GM18498 (cell line): ENCODE data around the gene SPNS1.
"Not testable (repeated sequence)": the region's sequence is repeated elsewhere in the genome, so short reads cannot be mapped to it uniquely, and the experiment has no call there.

Experiments
- ATAC-seq: cut with Tn5 transposase; IDR thresholded peaks from one replicate; pipeline ENCODE4 v1.9.1; 2021; ENCODE audit warnings: mild to moderate bottlenecking, moderate library complexity; ENCODE audit not compliant: unreplicated experiment

Gene SPNS1, protein sequence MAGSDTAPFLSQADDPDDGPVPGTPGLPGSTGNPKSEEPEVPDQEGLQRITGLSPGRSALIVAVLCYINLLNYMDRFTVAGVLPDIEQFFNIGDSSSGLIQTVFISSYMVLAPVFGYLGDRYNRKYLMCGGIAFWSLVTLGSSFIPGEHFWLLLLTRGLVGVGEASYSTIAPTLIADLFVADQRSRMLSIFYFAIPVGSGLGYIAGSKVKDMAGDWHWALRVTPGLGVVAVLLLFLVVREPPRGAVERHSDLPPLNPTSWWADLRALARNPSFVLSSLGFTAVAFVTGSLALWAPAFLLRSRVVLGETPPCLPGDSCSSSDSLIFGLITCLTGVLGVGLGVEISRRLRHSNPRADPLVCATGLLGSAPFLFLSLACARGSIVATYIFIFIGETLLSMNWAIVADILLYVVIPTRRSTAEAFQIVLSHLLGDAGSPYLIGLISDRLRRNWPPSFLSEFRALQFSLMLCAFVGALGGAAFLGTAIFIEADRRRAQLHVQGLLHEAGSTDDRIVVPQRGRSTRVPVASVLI

DNA sequence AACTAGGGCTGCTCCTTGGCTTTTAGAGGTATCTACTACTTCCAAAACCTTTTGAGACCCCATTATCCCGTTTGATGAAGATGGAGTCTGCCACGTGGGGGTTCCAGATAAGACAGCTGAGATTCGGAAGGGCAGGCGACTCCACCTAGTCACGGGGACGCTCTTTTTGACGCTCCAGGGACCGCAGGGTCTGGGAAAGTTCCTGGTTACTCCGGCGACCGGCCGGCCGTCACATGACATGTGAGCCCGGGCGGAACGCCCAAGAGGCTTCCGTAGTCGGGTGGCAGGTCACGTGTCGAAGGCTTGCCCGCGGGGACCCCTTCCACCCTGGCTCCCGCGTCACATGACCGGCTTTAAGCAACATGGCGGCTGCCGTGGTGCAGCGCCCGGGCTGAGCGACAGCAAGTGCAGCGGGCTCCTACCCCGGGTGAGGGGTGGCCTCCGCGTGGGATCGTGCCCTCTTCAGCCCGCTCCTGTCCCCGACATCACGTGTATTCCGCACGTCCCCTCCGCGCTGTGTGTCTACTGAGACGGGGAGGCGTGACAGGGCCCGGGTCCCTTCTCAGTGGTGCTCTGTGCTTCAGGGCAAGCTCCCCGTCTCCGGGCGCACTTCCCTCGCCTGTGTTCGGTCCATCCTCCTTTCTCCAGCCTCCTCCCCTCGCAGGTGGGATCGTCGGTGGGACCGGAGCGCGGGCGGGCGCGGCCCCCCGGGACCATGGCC, at the start of gene SPNS1:
Gene SPNS1, plus strand, starts transcription at position 342 of the 721 bp plus-strand sequence. Its CDS starts 374 bp downstream, at position 716.
- peak; percentile 88 for ATAC-seq

DNA sequence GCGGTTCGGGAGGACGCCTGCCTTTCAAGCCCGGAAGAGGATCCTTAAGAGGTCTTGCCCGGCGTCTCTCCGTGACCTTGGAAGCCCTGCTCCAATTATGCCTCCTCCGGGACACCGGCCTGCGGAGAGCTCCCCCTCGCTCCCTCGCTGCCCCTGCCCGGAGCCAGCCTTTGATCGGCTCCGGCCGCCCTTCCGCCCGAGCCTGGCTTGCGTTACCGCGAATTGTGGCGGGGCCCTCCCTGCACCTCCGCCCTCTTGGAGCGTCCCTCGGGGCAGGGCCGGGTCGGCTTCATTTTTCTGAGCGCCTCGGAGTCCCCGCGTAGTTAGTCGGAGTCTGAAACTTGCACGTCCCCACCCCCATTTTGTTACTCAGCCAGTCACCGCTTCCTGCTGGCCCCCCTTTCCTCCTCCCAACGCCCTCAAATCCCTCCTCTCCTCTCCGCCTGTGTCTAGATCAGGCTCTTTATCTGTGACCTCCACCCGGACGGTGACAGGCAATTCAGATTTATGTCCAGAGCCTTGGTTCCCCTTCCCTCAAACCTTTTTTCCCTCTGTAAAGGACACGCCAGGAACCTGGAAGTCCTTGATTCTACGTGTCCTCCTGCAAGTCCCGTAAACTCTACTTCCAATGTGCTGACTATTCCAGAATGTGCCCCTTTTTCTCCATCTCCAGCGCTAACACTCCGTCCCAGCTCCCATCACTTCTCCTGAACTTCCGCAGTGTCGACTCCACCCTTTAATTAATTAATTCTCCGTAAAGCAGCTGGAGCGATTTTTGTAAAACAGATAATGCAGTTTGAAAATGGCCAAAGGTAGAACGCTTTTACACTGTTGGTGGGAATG, 49.0 kb upstream of the SPNS1 start:
- peak; percentile 30 for ATAC-seq

DNA sequence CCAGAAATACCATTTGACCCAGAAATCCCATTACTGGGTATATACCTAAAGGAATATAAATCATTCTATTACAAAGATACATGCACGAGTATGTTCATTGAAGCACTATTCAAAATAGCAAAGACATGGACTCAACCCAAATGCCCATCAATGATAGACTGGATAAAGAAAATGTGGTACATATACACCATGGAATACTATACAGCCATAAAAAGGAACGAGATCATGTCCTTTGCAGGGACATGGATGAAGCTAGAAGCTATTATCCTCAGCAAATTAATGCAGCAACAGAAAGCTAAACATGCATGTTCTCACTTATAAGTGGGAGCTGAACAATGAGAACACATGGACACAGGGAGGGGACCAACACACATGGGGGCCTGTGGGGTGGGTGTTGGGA, 48.3 kb upstream of the SPNS1 start:
- ATAC-seq = not testable (repeated sequence)

DNA sequence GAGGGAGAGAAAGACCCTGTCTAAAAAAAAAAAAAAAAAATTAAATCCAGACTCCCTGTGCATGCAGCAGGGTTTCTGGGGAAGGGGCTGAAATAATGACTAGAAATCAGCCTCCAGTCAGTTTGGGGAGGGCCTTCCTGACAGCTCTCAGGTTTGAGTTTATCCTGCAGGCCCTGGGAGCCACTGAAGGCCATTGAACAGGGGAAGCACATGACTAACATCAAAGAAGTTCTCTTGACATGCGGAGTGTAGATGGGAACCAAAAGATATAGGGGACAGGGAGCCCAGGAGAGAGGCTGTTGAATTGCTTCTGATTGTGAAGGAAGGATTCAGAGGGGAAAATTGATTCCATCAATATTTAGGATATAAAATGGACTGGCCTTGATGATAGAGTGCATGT, 46.8 kb upstream of the SPNS1 start:
- ATAC-seq = no peak

DNA sequence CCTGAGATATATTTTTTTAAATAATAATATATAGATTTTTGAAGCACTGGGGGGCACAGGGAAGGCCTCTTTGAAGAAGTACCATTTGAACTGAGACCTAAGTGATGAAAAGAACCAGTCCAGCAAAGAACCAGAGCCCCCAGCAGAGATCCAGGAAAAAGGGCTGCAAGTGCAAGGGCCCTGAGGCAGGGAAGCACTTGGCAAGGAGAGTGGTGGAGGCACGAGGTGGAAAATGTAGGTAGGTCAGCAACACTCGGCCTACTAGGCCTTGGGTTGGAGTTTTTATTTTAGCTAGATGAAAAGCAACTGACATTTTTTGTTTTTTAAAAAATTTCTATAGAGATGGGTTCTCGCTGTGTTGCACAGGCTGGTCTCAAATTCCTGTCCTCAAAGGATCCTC, 44.4 kb upstream of the SPNS1 start:
- no peak for ATAC-seq

DNA sequence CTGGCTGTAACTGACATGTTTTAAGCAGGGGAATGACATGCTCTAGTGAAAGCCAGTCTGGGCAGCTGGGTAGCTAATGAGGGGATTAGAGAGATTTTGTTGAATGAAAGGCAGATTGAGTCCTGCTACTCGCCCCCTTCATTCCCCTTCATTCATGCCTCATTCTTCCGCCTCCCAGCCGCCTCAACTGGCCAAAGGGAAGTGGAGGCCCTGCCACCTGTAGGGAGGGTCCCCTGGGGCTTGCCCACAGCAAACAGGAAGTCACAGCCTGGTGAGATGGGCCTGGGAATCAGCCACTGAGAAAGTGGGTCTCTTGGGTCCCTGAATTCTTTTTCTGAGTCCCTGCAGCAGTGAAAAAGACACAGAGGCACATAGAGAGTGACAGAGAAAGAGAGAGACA, 43.9 kb upstream of the SPNS1 start:
- ATAC-seq = peak; percentile 37

DNA sequence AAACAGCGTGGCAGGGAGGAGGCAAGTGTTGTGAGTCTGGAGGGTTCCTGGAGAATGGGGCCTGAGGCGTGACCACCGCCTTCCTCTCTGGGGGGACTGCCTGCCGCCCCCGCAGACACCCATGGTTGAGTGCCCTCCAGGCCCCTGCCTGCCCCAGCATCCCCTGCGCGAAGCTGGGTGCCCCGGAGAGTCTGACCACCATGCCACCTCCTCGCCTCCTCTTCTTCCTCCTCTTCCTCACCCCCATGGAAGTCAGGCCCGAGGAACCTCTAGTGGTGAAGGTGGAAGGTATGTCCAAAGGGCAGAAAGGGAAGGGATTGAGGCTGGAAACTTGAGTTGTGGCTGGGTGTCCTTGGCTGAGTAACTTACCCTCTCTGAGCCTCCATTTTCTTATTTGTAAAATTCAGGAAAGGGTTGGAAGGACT, 42.8 kb upstream of the SPNS1 start, which contains the start of gene CD19:
Gene CD19, plus strand, starts transcription at position 171 of the 425 bp plus-strand sequence. Its CDS starts 30 bp downstream, at position 201.
- no peak for ATAC-seq

DNA sequence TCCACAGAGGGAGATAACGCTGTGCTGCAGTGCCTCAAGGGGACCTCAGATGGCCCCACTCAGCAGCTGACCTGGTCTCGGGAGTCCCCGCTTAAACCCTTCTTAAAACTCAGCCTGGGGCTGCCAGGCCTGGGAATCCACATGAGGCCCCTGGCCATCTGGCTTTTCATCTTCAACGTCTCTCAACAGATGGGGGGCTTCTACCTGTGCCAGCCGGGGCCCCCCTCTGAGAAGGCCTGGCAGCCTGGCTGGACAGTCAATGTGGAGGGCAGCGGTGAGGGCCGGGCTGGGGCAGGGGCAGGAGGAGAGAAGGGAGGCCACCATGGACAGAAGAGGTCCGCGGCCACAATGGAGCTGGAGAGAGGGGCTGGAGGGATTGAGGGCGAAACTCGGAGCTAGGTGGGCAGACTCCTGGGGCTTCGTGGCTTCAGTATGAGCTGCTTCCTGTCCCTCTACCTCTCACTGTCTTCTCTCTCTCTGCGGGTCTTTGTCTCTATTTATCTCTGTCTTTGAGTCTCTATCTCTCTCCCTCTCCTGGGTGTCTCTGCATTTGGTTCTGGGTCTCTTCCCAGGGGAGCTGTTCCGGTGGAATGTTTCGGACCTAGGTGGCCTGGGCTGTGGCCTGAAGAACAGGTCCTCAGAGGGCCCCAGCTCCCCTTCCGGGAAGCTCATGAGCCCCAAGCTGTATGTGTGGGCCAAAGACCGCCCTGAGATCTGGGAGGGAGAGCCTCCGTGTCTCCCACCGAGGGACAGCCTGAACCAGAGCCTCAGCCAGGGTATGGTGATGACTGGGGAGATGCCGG, 42.0 kb upstream of the SPNS1 start:
- no peak for ATAC-seq

DNA sequence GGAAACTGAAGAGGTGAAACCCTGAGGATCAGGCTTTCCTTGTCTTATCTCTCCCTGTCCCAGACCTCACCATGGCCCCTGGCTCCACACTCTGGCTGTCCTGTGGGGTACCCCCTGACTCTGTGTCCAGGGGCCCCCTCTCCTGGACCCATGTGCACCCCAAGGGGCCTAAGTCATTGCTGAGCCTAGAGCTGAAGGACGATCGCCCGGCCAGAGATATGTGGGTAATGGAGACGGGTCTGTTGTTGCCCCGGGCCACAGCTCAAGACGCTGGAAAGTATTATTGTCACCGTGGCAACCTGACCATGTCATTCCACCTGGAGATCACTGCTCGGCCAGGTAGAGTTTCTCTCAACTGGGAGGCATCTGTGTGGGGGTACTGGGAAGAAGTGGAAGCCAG, 41.4 kb upstream of the SPNS1 start:
- no peak for ATAC-seq

DNA sequence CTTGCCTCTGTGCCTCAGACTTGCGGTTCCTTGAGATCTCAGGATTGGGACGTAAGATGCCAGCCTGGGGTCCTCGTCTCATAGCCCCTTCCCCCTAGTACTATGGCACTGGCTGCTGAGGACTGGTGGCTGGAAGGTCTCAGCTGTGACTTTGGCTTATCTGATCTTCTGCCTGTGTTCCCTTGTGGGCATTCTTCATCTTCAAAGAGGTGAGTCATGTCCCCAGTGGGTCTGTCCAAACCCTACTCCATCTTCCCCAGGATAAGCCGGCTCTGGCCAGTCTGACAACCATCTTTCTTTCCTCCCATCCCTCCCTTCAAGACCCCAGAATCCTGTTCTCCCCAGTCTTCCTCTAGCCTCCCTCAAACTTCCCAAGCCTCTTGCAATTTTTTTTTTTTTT, 39.2 kb upstream of the SPNS1 start:
- no peak for ATAC-seq

DNA sequence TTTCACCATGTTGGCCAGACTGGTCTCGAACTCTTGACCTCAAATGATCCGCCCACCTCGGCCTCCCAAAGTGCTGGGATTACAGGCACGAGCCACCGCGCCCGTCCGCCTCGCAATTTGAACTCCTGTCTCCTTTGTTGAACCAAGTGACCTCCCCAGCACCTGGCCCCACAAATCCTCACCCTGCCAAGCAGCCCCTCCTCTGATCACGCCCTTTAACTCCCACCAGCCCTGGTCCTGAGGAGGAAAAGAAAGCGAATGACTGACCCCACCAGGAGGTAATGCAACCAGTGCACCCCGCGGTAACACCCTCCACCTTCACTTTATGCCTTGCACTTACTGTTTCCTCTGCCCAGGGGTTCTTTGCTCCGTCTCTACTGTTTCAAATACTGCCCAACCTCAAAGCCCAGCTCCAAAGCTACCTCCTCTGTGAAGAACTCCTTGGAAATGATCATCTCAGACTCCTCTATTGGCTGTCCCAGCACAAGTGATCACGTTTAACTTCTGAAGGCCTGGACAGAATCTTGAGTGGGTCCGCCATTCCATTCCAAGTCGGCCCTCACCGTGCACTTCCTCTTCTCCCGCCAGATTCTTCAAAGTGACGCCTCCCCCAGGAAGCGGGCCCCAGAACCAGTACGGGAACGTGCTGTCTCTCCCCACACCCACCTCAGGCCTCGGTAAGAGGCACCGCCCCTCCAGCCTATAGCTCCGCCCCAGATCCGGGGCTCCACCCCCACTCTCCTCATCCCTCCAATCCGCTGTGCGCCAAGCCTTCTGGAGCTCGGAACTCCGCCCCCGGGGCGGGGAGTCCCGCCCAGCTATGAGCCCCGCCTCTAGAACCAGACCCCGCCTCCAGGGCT, 38.4 kb upstream of the SPNS1 start:
- peak; percentile 62 for ATAC-seq

DNA sequence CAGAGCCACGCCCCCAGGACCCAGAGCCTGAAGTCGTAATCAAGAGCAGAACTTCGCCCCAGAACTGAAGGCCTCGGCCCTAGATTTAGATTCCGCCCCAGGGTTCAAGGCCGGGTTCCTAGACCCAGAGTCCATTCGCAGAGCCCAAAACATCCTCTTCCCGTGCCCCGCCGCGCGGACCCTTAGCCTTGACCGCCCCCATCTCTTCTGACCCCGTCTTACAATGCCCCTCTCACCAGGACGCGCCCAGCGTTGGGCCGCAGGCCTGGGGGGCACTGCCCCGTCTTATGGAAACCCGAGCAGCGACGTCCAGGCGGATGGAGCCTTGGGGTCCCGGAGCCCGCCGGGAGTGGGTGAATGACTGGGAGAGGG, 37.8 kb upstream of the SPNS1 start:
- no peak for ATAC-seq

DNA sequence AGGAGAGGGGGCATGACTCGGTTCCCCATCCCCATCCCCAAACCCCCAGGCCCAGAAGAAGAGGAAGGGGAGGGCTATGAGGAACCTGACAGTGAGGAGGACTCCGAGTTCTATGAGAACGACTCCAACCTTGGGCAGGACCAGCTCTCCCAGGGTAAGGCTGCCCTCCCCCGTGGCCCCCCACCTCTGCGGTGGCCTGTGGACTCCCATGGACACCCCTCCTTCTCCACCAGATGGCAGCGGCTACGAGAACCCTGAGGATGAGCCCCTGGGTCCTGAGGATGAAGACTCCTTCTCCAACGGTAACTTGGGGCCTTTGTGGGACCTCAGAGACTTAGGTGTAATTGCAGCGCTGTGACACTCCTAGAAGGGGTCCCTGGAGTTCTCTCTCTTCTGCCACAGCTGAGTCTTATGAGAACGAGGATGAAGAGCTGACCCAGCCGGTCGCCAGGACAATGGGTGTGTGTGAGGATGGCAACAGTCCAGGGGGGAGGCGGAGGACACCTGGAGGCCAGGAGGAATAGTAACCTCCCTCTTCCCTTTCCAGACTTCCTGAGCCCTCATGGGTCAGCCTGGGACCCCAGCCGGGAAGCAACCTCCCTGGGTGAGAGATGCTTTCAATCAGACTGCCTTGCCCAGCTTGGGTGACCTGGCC, 37.2 kb upstream of the SPNS1 start:
- ATAC-seq = no peak

DNA sequence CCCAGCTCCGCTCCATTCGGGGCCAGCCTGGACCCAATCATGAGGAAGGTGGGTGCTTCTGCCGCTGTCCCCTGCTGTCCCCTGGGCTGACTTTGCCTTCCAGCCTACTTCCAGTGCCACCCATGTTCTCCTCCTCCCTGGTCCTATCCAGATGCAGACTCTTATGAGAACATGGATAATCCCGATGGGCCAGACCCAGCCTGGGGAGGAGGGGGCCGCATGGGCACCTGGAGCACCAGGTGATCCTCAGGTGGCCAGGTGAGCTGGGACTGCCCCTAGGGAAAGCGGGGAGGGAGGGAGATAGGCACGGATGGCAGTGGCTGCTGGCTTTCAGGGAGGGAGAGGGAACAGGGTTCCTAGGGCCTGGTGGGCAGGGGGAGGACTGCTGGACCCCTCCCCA, 35.9 kb upstream of the SPNS1 start:
- no peak for ATAC-seq

DNA sequence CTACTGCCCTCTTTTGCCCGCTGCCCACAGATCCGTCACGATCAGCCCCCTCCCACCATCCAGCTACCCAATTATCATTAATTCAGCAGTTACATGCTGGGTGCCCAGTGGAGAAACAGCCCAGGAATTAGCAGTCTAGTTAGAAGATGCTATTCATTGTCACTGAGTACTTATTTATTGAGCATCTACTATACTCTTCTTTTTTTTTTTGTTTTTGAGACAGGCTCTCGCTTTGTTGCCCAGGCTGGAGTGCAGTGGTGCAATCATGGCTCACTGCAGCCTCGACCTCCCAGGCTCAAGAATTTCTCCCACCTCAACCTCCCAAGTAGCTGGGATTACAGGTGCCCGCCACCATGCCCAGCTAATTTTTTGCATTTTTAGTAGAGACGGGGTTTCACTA, 34.8 kb upstream of the SPNS1 start:
- not testable (repeated sequence) for ATAC-seq

DNA sequence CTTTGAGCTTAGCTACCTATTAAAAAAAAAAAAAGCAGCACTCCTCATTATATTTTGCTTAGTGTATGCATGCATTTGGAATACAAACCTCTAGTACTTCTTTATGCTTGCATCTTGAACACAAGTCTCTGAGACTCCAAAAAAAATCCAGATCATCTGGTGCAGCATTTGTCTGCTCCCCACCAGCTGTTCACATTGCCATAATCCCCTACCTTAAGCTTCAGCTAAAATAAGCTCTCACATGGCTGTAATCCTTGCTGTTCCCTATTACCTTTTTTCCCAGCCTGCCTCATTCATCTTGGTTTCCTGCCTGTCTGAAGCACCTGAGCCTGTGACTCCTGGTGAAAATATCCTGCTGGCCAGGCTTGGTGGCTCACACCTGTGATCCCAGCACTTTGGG, 31.3 kb upstream of the SPNS1 start:
- no peak for ATAC-seq

DNA sequence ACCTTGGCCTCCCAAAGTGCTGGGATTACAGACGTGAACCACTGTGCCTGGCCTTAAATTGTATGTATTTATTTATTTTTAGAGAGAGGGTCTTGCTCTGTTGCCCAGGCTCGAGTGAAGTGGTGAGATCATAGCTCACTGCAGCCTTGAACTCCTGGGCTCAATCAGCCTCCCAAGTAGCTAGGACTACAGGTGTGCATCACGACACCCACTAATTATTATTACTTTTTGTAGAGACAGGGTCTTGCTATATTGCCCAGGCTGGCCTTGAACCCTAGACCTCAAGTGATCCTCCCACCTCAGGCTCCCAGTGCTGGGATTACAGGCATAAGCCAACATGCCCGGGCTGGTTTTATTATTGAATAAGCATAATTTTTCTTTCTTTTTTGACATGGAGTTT, 27.9 kb upstream of the SPNS1 start:
- no peak for ATAC-seq

DNA sequence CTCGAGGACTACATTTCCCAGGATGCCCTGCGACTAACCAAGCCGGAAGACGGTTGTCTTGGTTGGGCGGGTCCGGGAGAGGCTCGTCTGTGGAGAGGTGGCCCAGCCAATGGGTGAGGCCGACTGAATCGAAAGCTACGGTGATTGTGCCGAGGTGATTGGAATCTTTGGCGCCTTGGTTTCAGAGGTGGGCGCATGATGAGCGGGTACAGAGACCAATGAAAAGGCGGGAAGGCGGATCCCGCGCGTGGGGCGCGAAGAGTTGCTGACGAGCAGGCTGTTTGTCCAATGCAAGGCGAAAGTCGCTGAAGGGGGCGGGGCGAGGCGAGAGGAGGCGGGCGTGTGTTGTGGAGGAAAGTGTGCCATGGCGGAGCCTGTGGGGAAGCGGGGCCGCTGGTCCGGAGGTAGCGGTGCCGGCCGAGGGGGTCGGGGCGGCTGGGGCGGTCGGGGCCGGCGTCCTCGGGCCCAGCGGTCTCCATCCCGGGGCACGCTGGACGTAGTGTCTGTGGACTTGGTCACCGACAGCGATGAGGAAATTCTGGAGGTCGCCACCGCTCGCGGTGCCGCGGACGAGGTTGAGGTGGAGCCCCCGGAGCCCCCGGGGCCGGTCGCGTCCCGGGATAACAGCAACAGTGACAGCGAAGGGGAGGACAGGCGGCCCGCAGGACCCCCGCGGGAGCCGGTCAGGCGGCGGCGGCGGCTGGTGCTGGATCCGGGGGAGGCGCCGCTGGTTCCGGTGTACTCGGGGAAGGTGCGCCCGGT, 23.7 kb upstream of the SPNS1 start, which contains the start of gene NFATC2IP:
Gene NFATC2IP, plus strand, starts transcription at position 290 of the 762 bp plus-strand sequence. Its CDS starts 75 bp downstream, at position 365.
- ATAC-seq = peak; percentile 95
